H9 (cell line): ENCODE measurements around the gene HEATR3. TPM values are rescaled to one million over a fixed set of nuclear protein-coding genes. Genes with fewer than 3 reads are reported as not detected.

Source experiments
- DNase-seq: peaks from one replicate; pipeline ENCODE4 v3.0.0-alpha.2; 2017
- H2AFZ ChIP-seq: one replicate; pipeline ENCODE4 v1.6.1; 2013; ENCODE audit warnings: mild to moderate bottlenecking, low read length, control low read depth, moderate library complexity
- H2AK5ac ChIP-seq: 2 replicates; pipeline ENCODE4 v1.6.1; 2013; ENCODE audit warnings: low read length, control low read depth, mixed read lengths; ENCODE audit not compliant: insufficient read length
- H2BK120ac ChIP-seq: one replicate; pipeline ENCODE4 v1.6.1; 2013; ENCODE audit warnings: low read depth, mild to moderate bottlenecking, low read length, control low read depth, inconsistent platforms; ENCODE audit not compliant: poor library complexity, severe bottlenecking
- H2BK12ac ChIP-seq: 2 replicates; pipeline ENCODE4 v1.6.1; 2013; ENCODE audit warnings: low read length, control low read depth, mixed read lengths, low read depth; ENCODE audit not compliant: insufficient read length
- H2BK15ac ChIP-seq: 2 replicates; pipeline ENCODE4 v1.6.1; 2013; ENCODE audit warnings: low read depth, low read length, control low read depth
- H2BK20ac ChIP-seq: one replicate; pipeline ENCODE4 v1.6.1; 2013; ENCODE audit warnings: low read depth, mild to moderate bottlenecking, low read length, control low read depth, inconsistent platforms; ENCODE audit not compliant: poor library complexity, severe bottlenecking
- H2BK5ac ChIP-seq: 2 replicates; pipeline ENCODE4 v1.6.1; 2013; ENCODE audit warnings: low read length, control low read depth, mixed read lengths; ENCODE audit not compliant: insufficient read length
- H3K14ac ChIP-seq: 2 replicates; pipeline ENCODE4 v1.6.1; 2013; ENCODE audit warnings: low read length, control low read depth; ENCODE audit not compliant: insufficient read depth
- H3K18ac ChIP-seq: 2 replicates; pipeline ENCODE4 v1.6.1; 2013; ENCODE audit warnings: low read depth, mild to moderate bottlenecking, mixed read lengths, low read length, control low read depth; ENCODE audit not compliant: insufficient read length
- H3K23ac ChIP-seq: 2 replicates; pipeline ENCODE4 v1.6.1; 2013; ENCODE audit warnings: low read length, control low read depth, mixed read lengths, low read depth; ENCODE audit not compliant: insufficient read length
- H3K23me2 ChIP-seq: 2 replicates; pipeline ENCODE4 v1.6.1; 2013; ENCODE audit warnings: low read depth, mild to moderate bottlenecking, mixed read lengths, low read length, control low read depth; ENCODE audit not compliant: insufficient read length, poor library complexity, severe bottlenecking
- H3K27ac ChIP-seq: 2 replicates; pipeline ENCODE4 v1.5.1; 2013; ENCODE audit warnings: low read length, control low read depth, mixed read lengths, low read depth; ENCODE audit not compliant: insufficient read length
- H3K27me3 ChIP-seq: 2 replicates; pipeline ENCODE4 v1.6.1; 2013; ENCODE audit warnings: low read length, control low read depth, inconsistent platforms; ENCODE audit not compliant: insufficient read depth
- H3K4ac ChIP-seq: 2 replicates; pipeline ENCODE4 v1.6.1; 2013; ENCODE audit warnings: low read depth, mild to moderate bottlenecking, control low read depth, inconsistent platforms, low read length, moderate library complexity
- H3K4me1 ChIP-seq: 2 replicates; pipeline ENCODE4 v1.6.1; 2013; ENCODE audit warnings: low read length, control low read depth, inconsistent platforms; ENCODE audit not compliant: insufficient read depth
- H3K4me2 ChIP-seq: 2 replicates; pipeline ENCODE4 v1.6.1; 2013; ENCODE audit warnings: low read length, control low read depth, mixed read lengths; ENCODE audit not compliant: insufficient read length, insufficient read depth
- H3K56ac ChIP-seq: 2 replicates; pipeline ENCODE4 v1.6.1; 2013; ENCODE audit warnings: low read depth, mild to moderate bottlenecking, mixed read lengths, low read length, control low read depth; ENCODE audit not compliant: insufficient read length
- H3K79me1 ChIP-seq: 2 replicates; pipeline ENCODE4 v1.6.1; 2013; ENCODE audit warnings: low read depth, mild to moderate bottlenecking, moderate library complexity, low read length, control low read depth, inconsistent platforms; ENCODE audit not compliant: insufficient read depth, poor library complexity, severe bottlenecking
- H3K79me2 ChIP-seq: 2 replicates; pipeline ENCODE4 v1.6.1; 2013; ENCODE audit warnings: low read length, control low read depth, inconsistent platforms; ENCODE audit not compliant: insufficient read depth
- H3K9ac ChIP-seq: 2 replicates; pipeline ENCODE4 v1.6.1; 2013; ENCODE audit warnings: low read length, control low read depth, mixed read lengths; ENCODE audit not compliant: insufficient read length; ENCODE audit errors: extremely low read depth
- H3K9me3 ChIP-seq: one replicate; pipeline ENCODE4 v1.6.1; 2013; ENCODE audit warnings: low read depth, low read length, inconsistent platforms; ENCODE audit not compliant: control insufficient read depth
- H3T11ph ChIP-seq: one replicate; pipeline ENCODE4 v1.6.1; 2013; ENCODE audit warnings: mild to moderate bottlenecking, low read length, control low read depth, inconsistent platforms
- H4K20me1 ChIP-seq: one replicate; pipeline ENCODE4 v1.6.1; 2013; ENCODE audit not compliant: control insufficient read depth, insufficient read length, insufficient read depth
- H4K5ac ChIP-seq: 2 replicates; pipeline ENCODE4 v1.6.1; 2013; ENCODE audit warnings: low read depth, mild to moderate bottlenecking, mixed read lengths, low read length, control low read depth; ENCODE audit not compliant: insufficient read length
- H4K8ac ChIP-seq: replicated peaks from 2 replicates; pipeline ENCODE4 v1.6.1; 2013; ENCODE audit warnings: low read length, control low read depth, mixed read lengths, low read depth; ENCODE audit not compliant: insufficient read length
- H4K91ac ChIP-seq: 2 replicates; pipeline ENCODE4 v1.6.1; 2013; ENCODE audit warnings: low read depth, mild to moderate bottlenecking, moderate library complexity, mixed read lengths, low read length, control low read depth; ENCODE audit not compliant: insufficient read length
- H3K27ac Mint-ChIP-seq, 3 experiments: 2 replicates in 2 of 3; 3 replicates in 1 of 3; pipeline ENCODE4 v1.8.0; 2020 to 2021; ENCODE audit warnings: mixed read lengths in 3 of 3, mild to moderate bottlenecking in 1 of 3, moderate library complexity in 1 of 3
- H3K27me3 Mint-ChIP-seq: 2 replicates; pipeline ENCODE4 v1.8.0; 2021; ENCODE audit warnings: low read depth, mild to moderate bottlenecking, moderate library complexity, mixed read lengths
- H3K36me3 Mint-ChIP-seq, 3 experiments: 2 replicates in 2 of 3; 3 replicates in 1 of 3; pipeline ENCODE4 v1.8.0; 2020 to 2021; ENCODE audit warnings: low read depth in 3 of 3, mixed read lengths in 3 of 3; ENCODE audit not compliant: insufficient read depth in 1 of 3
- H3K4me1 Mint-ChIP-seq, 2 experiments: 2 replicates each; pipeline ENCODE4 v1.8.0; 2020; ENCODE audit warnings: mixed read lengths in 2 of 2
- H3K4me3 Mint-ChIP-seq, 2 experiments: 2 replicates in 1 of 2; 3 replicates in 1 of 2; pipeline ENCODE4 v1.8.0; 2020 to 2021; ENCODE audit warnings: mild to moderate bottlenecking in 2 of 2, mixed read lengths in 2 of 2, moderate library complexity in 1 of 2
- H3K9me3 Mint-ChIP-seq, 2 experiments: 2 replicates in 1 of 2; 3 replicates in 1 of 2; pipeline ENCODE4 v1.8.0; 2020; ENCODE audit warnings: mild to moderate bottlenecking in 2 of 2, mixed read lengths in 2 of 2, moderate library complexity in 1 of 2
- CTCF ChIP-seq: fragments of 200-600 bp; sonication (generic); conservative IDR thresholded peaks from 3 replicates; pipeline ENCODE4 v1.8.0; 2021; ENCODE audit warnings: antibody characterized with exemption, mild to moderate bottlenecking
- WGBS: extraction: QIAGEN DNeasy Blood & Tissue Kit; methylation state at CpG from one replicate; pipeline ENCODE4 v1.1.7; 2013; ENCODE audit warnings: missing lambda C conversion rate, low lambda C conversion rate, mixed read lengths; ENCODE audit not compliant: insufficient read length; ENCODE audit errors: extremely low coverage; 5-methylcytosine and 5-hydroxymethylcytosine counted together
- total RNA-seq: library from RNA; stranded (reverse); gene quantifications from 2 replicates; pipeline ENCODE4 v1.2.1, GENCODE V29; 2021

HEATR3 gene
- total RNA-seq, 1 experiment from 2014 or later, result 26.5 TPM

- Histone ChIP-seq H3K27me3 (no peaks in the 10 kb centered on the region), H3K9me3 (no peaks in the 10 kb centered on the region), H3K56ac (no peak overlapping the region), H3K23me2 (no peaks in the 10 kb centered on the region), H4K91ac (no peak overlapping the region), H3K9ac (no peak overlapping the region), H3K79me2 (no peaks in the 10 kb centered on the region), H2BK12ac (no peak overlapping the region), H3K4ac (no peak overlapping the region), H2BK20ac (no peak overlapping the region), H3K4me1 (peaks cover 2% of the 10 kb centered on the region; the same call in 1 of the 2 replicates), H4K20me1 (no peaks in the 10 kb centered on the region), H3K14ac (no peak overlapping the region), H2AK5ac (no peak overlapping the region), H3K18ac (no peak overlapping the region), H3K79me1 (no peaks in the 10 kb centered on the region), H2BK120ac (no peak overlapping the region), H3K4me2 (no peak overlapping the region), H2AFZ (no peak overlapping the region), H4K8ac (no peak overlapping the region), H3T11ph (no peak overlapping the region), H2BK15ac (no peak overlapping the region), H3K27ac (no peak overlapping the region), H2BK5ac (no peak overlapping the region), H3K23ac (no peak overlapping the region), H4K5ac (no peak overlapping the region)
- Mint-ChIP-seq H3K9me3 (no peaks in the 10 kb centered on the region), H3K27ac (no peak overlapping the region), H3K4me1 (peaks cover 4 to 5% of the 10 kb centered on the region in 2 experiments), H3K36me3 (no peaks in the 10 kb centered on the region), H3K4me3 (no peak overlapping the region), H3K27me3 (peaks cover 7% of the 10 kb centered on the region)
- TF ChIP-seq CTCF, result no peak
- no CpG with 5 or more reads among the region's 5 CpGs for WGBS
- DNase-seq, result no peak
Measured at GRCh38 chr16:50043358-50043757, 22.4 kb upstream of the HEATR3 start.
